ENCODE results near the gene SYDE2.
"Not testable (repeated sequence)": the region's sequence is repeated elsewhere in the genome, so short reads cannot be mapped to it uniquely, and the experiment has no call there.

SYDE2 gene

GRCh38 chr1:85158910-85159309 lies 41.9 kb downstream of the SYDE2 start:
- ATAC-seq, result no peak

DNA sequence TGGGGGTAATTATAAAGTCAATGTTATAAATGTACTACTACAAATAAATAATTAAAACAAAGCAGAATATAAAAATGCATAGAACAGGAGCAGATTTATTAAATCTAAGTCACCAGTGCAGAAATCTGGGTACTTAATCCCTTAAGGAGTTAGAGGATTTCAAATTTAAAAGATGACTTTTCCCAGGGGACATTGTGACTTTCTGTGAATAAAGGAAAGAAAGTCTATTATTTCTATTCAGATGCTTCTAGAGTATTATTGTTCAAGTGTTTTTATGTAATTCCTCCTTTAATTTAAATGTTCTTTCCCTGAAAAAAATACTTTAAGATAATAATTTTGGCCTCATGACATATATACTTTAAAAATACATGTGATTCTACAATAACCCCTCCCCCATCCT lies 43.4 kb downstream of the SYDE2 start:
- no peak for ATAC-seq

DNA sequence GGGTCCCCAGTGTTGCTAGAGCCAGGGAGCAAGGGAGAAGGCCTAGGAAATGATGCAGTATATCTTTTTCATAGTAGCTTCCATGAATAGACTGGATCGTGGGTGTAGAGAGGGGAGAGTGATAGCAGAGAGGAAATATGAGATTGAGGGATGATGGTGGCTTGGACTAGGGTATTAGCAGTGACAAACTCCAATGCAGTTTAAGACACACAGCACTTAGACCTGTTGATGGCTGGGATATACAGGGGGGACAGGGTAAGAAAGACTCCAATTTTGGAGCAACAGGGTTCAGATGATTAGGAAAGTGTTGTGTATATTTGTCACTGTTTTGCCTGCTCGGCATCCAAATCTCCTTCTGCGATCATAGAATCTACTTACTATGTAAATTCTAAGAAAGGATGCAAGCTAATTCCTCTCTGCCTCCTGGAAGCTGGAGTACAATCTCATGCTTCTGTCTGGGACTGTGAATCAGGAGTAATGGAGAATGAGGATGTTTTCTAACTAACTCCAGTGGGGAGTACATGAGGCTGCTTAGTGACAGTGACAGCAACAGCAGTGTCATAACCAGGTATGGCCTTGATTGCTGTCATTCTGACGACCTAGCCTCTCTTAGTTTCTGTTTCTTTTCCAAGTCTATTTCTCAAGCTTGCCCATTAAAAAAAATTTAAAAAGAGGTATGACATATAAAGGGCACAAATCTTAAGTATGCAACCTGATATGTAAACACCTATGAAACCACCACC lies 47.5 kb downstream of the SYDE2 start:
- ATAC-seq, result no peak

- no peak for ATAC-seq
Measured at GRCh38 chr1:85151446-85151845, 49.4 kb downstream of the SYDE2 start.

DNA sequence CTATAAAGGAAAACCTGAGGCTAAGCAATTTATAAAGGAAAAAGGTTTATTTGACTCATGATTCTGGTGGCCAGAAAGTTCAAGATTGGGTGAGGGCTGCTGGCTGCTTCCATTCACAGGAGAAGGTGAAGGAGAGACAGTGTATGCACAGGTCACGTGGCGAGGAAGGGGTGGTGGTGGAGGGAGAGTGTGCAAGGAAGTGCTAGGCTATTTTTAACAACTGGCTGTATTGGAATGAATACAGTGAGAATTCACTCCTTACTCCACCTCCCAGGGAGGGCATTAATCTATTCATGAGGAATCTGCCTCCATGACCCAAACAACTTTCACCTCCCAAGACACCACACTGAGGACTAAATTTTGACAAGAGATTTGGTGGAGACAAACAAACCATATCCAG lies 51.0 kb downstream of the SYDE2 start:
- no peak for ATAC-seq

GRCh38 chr1:85148524-85149250 lies 52.1 kb downstream of the SYDE2 start:
- no peak for ATAC-seq

DNA sequence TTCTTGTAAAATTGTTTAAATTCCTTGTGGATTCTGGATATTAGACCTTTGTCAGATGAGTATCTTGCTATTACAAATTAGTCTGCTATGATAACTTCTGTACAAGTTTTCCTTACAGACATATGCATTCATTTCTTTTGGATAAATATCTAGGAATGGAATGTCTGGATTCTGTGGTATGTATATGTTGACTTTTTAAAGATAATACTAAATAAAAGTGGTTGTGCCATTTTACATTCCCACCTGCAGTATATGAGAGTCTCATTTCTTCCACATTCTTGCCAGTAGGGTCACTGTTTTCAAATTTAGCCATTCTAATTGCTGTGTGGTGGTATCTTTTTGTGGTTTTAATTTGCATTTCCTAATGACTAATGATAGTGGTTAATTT lies 53.9 kb downstream of the SYDE2 start:
- ATAC-seq, result no peak

DNA sequence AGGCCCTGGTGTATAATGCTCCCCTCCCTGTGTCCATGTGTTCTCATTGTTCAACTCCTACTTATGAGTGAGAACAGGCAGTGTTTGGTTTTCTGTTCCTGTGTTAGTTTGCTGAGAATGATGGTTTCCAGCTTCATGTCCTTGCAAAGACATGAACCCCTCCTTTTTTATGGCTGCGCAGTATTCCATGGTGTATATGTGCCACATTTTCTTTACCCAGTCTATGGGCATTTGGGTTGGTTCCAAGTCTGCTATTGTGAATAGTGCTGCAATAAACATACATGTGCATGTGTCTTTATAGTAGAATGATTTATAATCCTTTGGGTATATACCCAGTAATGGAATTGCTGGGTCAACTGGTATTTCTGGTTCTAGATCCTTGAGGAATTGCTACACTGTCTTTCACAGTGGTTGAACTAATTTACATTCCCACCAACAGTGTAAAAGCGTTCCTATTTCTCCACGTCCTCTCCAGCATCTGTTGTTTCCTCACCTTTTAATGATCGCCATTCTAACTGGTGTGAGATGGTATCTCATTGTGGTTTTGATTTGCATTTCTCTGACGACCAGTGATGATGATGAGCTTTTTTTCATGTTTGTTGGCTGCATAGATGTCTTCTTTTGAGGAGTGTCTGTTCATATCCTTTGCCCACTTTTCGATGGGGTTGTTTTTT lies 54.4 kb downstream of the SYDE2 start:
- not testable (repeated sequence) for ATAC-seq

- ATAC-seq, result no peak
Measured at GRCh38 chr1:85144351-85144750, 56.5 kb downstream of the SYDE2 start.

DNA sequence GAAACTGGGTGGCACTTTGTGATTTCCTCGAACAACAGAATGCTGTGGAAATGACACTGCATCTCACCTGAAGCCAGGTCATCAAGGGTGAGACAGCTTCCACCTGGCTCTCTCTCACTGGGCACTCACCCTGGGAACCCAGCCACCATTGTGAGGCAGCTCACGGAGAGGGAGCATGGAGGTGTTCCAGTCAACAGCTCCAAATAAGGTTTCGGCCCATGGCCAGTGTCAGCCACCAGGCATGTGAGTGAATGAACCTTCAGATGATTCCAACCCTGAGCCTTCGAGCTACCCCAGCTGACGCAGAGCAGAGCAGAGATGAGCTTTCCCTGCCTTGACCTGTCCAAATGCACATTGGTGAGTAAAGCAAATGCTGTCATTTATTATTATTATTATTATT lies 58.1 kb downstream of the SYDE2 start:
- ATAC-seq, result no peak

DNA sequence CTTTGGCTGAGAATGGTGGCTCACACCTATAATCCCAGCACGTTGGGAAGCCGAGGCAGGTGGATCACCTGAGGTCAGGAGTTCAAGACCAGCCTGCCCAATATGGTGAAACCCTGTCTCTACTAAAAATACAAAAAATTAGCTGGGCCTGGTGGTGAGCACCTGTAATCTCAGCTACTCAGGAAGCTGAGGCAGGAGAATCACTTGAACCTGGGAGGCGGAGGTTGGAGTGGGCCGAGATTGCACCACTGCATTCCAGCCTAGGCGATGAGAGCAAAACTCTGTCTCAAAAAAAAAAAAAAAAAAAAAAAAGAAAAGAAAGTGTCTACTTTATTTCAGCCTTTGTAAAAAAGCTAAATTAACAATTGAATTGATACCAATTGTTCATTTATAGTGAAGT lies 62.4 kb downstream of the SYDE2 start:
- ATAC-seq, result not testable (repeated sequence)

GRCh38 chr1:85137660-85138059 lies 63.2 kb downstream of the SYDE2 start:
- no peak for ATAC-seq

GRCh38 chr1:85135392-85135798 lies 65.4 kb downstream of the SYDE2 start:
- ATAC-seq, result no peak

- no peak for ATAC-seq
Measured at GRCh38 chr1:85134583-85135391, 66.0 kb downstream of the SYDE2 start.

DNA sequence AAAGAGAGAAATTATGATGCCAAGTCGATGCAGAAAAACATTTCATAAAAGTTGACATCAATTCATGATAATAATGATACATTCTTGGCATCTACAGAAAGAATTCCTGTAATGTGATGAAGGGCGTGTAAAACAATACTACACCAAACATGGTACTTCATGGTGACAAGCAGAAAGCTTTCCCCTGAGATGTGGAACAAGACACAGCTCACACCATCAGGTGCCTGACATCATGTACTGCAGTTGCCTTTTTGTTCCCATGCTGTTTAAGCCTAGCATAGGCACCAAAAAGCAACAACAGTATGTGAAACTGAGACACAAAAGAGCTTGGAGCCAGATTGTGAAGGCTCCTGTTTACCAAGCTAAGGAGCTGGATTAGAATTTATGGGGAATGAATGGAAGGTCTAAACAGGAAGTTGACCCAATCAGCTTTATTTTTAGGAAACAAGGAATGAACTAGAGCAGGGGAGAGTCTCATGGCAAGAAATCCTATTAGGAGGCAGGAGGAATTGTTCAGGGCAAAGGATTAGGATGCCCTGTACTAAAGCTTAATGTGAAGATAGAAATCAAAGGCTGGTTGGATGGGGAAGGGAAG lies 67.2 kb downstream of the SYDE2 start:
- no peak for ATAC-seq

GRCh38 chr1:85132078-85132720 lies 68.6 kb downstream of the SYDE2 start:
- no peak for ATAC-seq

DNA sequence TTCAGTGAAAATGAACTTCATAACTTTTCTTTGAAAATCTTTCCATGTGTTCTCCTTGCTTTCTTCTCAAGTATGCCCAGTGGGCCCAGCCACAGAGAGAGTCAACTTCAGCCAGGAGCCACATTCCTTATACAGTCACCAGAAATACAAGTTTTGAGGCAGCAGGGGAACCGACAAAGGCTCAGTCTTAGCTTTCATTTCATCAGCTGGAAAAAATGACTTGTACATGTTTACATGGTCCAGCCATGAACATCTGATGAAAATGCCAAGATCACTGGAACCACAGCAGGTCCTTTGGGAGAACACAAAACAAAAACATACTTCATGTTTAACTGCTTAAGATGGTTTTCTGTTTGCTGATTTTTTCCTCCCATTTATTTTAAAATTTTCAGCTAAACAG lies 72.5 kb downstream of the SYDE2 start:
- ATAC-seq, result no peak

DNA sequence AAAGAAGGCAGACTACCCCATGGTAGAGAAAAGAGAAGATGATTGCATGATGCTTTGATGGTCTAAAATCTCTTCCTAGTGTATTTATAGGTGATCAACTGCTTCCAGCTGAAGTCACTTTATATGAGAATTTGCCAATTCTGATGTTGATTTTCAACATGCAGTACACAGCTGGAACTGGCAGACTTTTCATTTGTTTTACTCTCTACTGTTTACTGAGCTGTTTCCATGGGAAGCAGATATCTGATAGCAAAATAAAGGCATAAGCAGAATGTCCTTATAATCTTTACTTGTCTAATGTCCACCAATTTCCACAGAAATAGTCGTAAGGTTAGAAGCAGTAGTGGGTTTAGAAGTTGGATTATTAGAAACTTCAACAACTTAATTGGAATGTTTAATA lies 74.9 kb downstream of the SYDE2 start:
- no peak for ATAC-seq

DNA sequence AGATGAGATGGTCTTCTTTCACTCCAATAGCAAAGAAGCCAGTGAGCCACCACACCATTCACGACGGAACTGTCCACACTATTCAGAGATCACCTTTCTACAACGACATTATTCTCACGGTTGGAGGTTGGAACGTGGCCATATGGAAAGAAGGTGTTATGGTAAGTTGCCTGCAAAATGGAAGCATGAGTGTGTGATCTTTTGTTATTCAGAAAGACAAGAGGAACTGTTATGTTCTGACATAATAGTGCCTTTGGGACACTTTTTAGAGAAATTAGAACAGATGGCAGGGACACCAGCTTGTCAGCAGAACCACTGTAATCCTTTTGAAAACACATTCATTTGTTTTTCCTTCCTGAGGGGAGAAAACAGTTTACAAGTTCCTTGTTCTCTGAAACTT lies 76.7 kb downstream of the SYDE2 start:
- ATAC-seq, result no peak

DNA sequence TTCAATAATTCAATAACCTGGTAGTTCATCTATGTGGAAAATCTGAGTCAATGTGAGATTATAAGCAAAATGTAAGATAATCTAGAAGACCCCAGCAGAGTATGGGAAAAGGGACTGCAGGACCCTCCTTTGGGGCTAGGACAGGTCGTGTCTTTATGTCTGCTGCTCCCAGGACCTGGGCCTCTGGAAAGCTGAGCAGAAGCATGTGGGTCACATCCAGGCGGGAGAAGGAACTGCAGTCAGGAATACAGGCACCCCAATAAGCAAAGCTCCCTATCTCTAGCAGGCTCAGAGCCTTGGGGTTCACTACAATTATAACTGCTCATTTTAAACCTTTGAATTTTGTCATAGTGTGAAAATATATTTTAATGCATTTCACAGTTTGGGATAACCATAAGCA lies 78.6 kb downstream of the SYDE2 start:
- no peak for ATAC-seq

DNA sequence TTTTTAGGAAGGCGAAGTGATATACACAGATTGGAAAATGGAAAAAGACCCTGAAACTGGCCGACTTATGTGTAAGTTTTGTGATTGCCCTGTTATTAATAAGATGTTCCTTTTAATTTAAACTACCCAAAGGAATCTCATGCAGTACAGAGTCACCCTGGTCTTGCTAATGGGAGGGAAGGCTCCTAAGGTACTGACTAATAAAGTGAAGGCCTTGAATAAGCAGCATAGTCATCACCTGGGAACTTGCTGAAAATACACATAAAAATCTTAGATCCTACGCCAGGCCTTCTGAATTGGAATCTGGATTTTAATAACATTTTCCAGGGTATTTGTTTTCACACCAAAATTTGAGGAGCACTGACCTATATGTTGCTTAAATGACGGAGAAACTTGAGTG lies 79.1 kb downstream of the SYDE2 start:
- no peak for ATAC-seq

DNA sequence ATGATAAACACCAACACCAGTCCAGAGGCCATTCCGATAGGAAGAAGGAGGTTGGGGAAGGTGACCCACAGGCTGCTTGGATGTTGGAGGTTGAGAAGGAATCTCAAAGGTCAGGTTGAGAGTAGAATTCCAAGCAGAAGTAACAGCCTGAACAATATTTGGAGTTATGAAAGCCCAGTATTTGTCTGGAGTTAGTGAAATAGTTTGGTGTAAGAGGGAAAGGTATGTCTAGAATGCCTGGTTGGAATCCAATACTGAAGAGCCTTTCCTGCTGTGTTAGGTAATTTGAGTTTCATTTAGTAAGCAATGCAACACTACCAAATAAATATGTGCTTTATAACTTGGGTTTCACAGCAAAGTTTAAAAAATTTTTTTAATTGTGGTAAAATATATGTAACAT lies 82.1 kb downstream of the SYDE2 start:
- ATAC-seq, result no peak

All from activated CD4-positive, CD25-positive, alpha-beta regulatory T cell treated with anti-CD3 and anti-CD28 coated beads, Interleukin-2, amount 50 U/mL, for 24 hours (primary cell).